CD8-positive, alpha-beta memory T cell (primary cell): ENCODE measurements around the gene TRERF1. TPM values are rescaled to one million over a fixed set of nuclear protein-coding genes. Genes with fewer than 3 reads are reported as not detected.
"Not testable (repeated sequence)": the region's sequence is repeated elsewhere in the genome, so short reads cannot be mapped to it uniquely, and the experiment has no call there.

ENCODE experiments used
- CTCF ChIA-PET: fragments of 350-600 bp; sonication (Branson Sonifier 250); formaldehyde crosslinking; loops from one replicate; lab custom pipeline; 2021; ENCODE audit warnings: antibody characterized with exemption; lab: Charles Lee
- POLR2A ChIA-PET: fragments of 350-600 bp; sonication (Branson Sonifier 250); formaldehyde crosslinking; loops from one replicate; lab custom pipeline; 2021; ENCODE audit warnings: antibody characterized with exemption; lab: Charles Lee
- DNase-seq, 5 donors: peaks; one replicate each; pipeline versions ENCODE4 v3.0.0 to v3.0.0-alpha.2; 2020 to 2022; ENCODE audit warnings: mixed read lengths in 1 of 5
- H3K27ac ChIP-seq: one replicate; pipeline ENCODE4 v1.7.0; 2013; ENCODE audit warnings: low read depth, mild to moderate bottlenecking, low read length, moderate library complexity
- H3K27me3 ChIP-seq: 2 replicates; pipeline ENCODE4 v1.7.0; 2013; ENCODE audit warnings: low read length, mild to moderate bottlenecking; ENCODE audit not compliant: insufficient read depth, poor library complexity, severe bottlenecking
- H3K36me3 ChIP-seq: 2 replicates; pipeline ENCODE4 v1.7.0; 2013; ENCODE audit warnings: mild to moderate bottlenecking, low read length, moderate library complexity; ENCODE audit not compliant: insufficient read depth
- H3K4me1 ChIP-seq: 2 replicates; pipeline ENCODE4 v1.7.0; 2013; ENCODE audit warnings: mild to moderate bottlenecking, low read length, moderate library complexity; ENCODE audit not compliant: insufficient read depth
- H3K4me3 ChIP-seq: 2 replicates; pipeline ENCODE4 v1.7.0; 2013; ENCODE audit warnings: mild to moderate bottlenecking, low read length
- H3K9me3 ChIP-seq: 2 replicates; pipeline ENCODE4 v1.7.0; 2013; ENCODE audit warnings: mild to moderate bottlenecking, low read length
- H3K27ac Mint-ChIP-seq, 8 donors: one replicate each; pipeline ENCODE4 v1.8.0; 2020 to 2021; ENCODE audit warnings: mixed read lengths in 8 of 8, mild to moderate bottlenecking in 6 of 8, inconsistent platforms in 3 of 8, moderate library complexity in 3 of 8
- H3K27me3 Mint-ChIP-seq, 2 donors: one replicate each; pipeline ENCODE4 v1.8.0; 2020 to 2021; ENCODE audit warnings: mixed read lengths in 2 of 2, mild to moderate bottlenecking in 1 of 2, moderate library complexity in 1 of 2
- H3K36me3 Mint-ChIP-seq, 3 donors: one replicate each; pipeline ENCODE4 v1.8.0; 2020 to 2021; ENCODE audit warnings: mixed read lengths in 3 of 3, inconsistent platforms in 1 of 3, mild to moderate bottlenecking in 1 of 3
- H3K4me1 Mint-ChIP-seq, 3 donors: one replicate each; pipeline ENCODE4 v1.8.0; 2020 to 2021; ENCODE audit warnings: mixed read lengths in 3 of 3, inconsistent platforms in 1 of 3, mild to moderate bottlenecking in 1 of 3
- H3K4me3 Mint-ChIP-seq, 7 donors: one replicate each; pipeline ENCODE4 v1.8.0; 2020 to 2021; ENCODE audit warnings: mixed read lengths in 7 of 7, mild to moderate bottlenecking in 6 of 7, moderate library complexity in 4 of 7, inconsistent platforms in 2 of 7
- H3K9me3 Mint-ChIP-seq, 5 donors: one replicate each; pipeline ENCODE4 v1.8.0; 2020 to 2022; ENCODE audit warnings: mixed read lengths in 5 of 5, mild to moderate bottlenecking in 3 of 5, moderate library complexity in 2 of 5, inconsistent platforms in 1 of 5
- polyA plus RNA-seq: library from polyadenylated mRNA; unstranded; fragments of 300-500 nt; fragmentation: Illumina TruSeq; gene quantifications from one replicate; pipeline ENCODE4 v1.2.3, GENCODE V29; 2021
- total RNA-seq, 2 experiments: library from RNA; stranded (reverse); gene quantifications; one replicate each; pipeline ENCODE4 v1.2.3, GENCODE V29; 2021

Gene TRERF1
- total and polyA plus RNA-seq, 3 experiments from 2014 or later, result 10.2 to 10.6 (median 10.3) TPM

DNA sequence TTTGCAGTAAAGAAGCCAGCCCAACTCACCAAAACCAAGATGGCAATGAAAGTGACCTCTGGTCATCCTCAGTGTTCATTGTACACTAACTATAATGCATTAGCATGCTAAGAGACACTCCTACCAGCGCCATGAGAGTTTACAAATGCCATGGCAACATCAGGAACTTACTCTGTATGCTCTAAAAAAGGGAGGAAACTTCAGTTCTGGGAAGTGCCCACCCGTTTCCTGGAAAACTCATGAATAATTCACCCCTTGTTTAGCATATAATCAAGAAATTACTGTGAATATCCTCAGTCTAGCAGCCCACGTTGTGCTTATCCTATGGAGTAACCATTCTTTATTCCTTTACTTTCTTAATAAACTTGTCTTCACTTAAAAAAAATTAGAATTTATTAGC is 19.4 kb upstream of the TRERF1 start:
- H3K4me3 ChIP-seq, result no peak overlapping the region
- peaks cover 0 to 14% (median 4%) of the 10 kb centered on the region in 3 donors for H3K36me3 Mint-ChIP-seq
- H3K9me3 Mint-ChIP-seq, result peaks cover 13 to 23% (median 15%) of the 10 kb centered on the region in 5 donors
- no peak overlapping the region for H3K27ac ChIP-seq
- peaks cover 3% of the 10 kb centered on the region for H3K9me3 ChIP-seq
- DNase-seq, result no peak
- ChIA-PET CTCF (no interaction called here), POLR2A (no interaction called here)
- no peak overlapping the region for H3K4me3 Mint-ChIP-seq
- no peaks in the 10 kb centered on the region for H3K27me3 ChIP-seq
- no peaks in the 10 kb centered on the region for H3K36me3 ChIP-seq
- no peak overlapping the region for H3K27ac Mint-ChIP-seq
- H3K4me1 ChIP-seq, result no peaks in the 10 kb centered on the region
- peaks cover 0 to 2% of the 10 kb centered on the region in 2 donors for H3K27me3 Mint-ChIP-seq
- no peaks in the 10 kb centered on the region for H3K4me1 Mint-ChIP-seq

GRCh38 chr6:42468273-42468672 is 16.5 kb upstream of the TRERF1 start:
- no peaks in the 10 kb centered on the region for H3K4me1 Mint-ChIP-seq
- H3K9me3 ChIP-seq, result peaks cover 3% of the 10 kb centered on the region
- DNase-seq, result no peak
- ChIA-PET CTCF (no interaction called here), POLR2A (no interaction called here)
- H3K27me3 Mint-ChIP-seq, result peaks cover 0 to 2% of the 10 kb centered on the region in 2 donors
- H3K27ac ChIP-seq, result no peak overlapping the region
- H3K4me1 ChIP-seq, result no peaks in the 10 kb centered on the region
- H3K4me3 ChIP-seq, result no peak overlapping the region
- no peaks in the 10 kb centered on the region for H3K36me3 ChIP-seq
- H3K9me3 Mint-ChIP-seq, result peaks cover 13 to 23% (median 15%) of the 10 kb centered on the region in 5 donors
- no peaks in the 10 kb centered on the region for H3K27me3 ChIP-seq
- no peak overlapping the region for H3K27ac Mint-ChIP-seq
- H3K4me3 Mint-ChIP-seq, result no peak overlapping the region
- peaks cover 0 to 14% (median 4%) of the 10 kb centered on the region in 3 donors for H3K36me3 Mint-ChIP-seq

DNA sequence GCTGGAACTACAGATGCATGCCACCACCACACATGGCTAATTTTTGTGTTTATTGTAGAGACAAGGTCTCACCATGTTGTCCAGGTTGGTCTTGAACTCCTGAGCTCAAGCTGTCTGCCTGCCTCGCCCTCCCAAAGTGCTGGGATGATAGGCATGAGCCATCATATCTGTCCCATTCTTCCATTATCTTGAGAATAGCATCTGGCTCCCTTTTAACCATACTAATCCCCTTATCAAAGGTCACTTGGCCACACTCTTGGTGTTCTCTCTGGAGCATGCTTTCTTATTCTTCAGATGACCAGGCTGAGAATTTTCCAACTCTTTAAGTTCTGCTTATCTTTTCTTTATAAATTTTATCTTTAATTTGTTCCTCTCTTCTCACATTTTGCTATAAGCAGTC is 15.9 kb upstream of the TRERF1 start:
- no peak overlapping the region for H3K27ac ChIP-seq
- Mint-ChIP-seq H3K36me3 (peaks cover 0 to 14% (median 4%) of the 10 kb centered on the region in 3 donors), H3K4me1 (no peaks in the 10 kb centered on the region), H3K27ac (no peak overlapping the region), H3K9me3 (peaks cover 13 to 23% (median 15%) of the 10 kb centered on the region in 5 donors), H3K4me3 (no peak overlapping the region), H3K27me3 (peaks cover 0 to 2% of the 10 kb centered on the region in 2 donors)
- ChIA-PET POLR2A (no interaction called here), CTCF (no interaction called here)
- H3K36me3 ChIP-seq, result no peaks in the 10 kb centered on the region
- peaks cover 3% of the 10 kb centered on the region for H3K9me3 ChIP-seq
- no peaks in the 10 kb centered on the region for H3K27me3 ChIP-seq
- no peak for DNase-seq
- H3K4me3 ChIP-seq, result no peak overlapping the region
- no peaks in the 10 kb centered on the region for H3K4me1 ChIP-seq

DNA sequence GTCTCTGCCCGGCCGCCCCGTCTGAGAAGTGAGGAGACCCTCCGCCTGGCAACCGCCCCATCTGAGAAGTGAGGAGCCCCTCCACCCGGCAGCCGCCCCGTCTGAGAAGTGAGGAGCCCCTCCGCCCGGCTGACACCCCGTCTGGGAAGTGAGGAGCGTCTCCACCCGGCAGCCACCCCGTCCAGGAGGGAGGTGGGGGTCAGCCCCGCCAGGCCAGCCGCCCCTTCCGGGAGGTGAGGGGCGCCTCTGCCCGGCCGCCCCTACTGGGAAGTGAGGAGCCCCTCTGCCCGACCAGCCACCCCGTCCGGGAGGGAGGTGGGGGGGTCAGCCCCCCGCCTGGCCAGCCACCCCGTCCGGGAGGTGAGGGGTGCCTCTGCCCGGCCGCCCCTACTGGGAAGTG is 14.7 kb upstream of the TRERF1 start:
- H3K4me1 ChIP-seq, result not testable (repeated sequence)

DNA sequence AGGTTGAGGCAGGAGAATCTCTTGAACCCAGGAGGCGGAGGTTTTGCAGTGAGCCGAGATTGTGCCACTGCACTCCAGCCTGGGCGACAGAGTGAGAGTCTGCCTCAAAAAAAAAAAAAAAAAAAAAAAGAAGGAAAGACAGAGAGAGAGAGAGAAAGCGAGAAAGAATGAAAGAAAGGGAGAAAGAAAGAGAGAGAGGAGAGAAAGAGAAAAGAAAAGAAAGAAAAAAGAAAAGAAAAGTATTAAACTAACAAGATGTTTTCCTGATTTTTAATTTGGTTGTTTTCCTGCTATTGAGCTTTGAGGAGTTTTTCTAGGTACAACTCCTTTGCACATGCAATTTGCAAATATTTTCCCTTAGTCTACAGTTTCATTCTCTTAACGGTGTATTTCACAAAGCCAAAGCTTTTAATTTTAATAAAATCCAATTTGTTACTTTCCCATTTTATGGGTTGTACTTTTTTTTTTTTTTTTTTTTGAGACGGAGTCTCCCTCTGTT is 10.8 kb upstream of the TRERF1 start:
- CTCF ChIA-PET, result no interaction called here
- no peak overlapping the region for H3K4me3 ChIP-seq
- no peaks in the 10 kb centered on the region for H3K27me3 ChIP-seq
- H3K4me1 ChIP-seq, result no peaks in the 10 kb centered on the region
- Mint-ChIP-seq H3K4me3 (no peak overlapping the region), H3K9me3 (peaks cover 0 to under 1% (median 0%) of the 10 kb centered on the region in 5 donors), H3K27ac (no peak overlapping the region), H3K27me3 (no peaks in the 10 kb centered on the region), H3K4me1 (no peaks in the 10 kb centered on the region), H3K36me3 (no peaks in the 10 kb centered on the region)
- no peaks in the 10 kb centered on the region for H3K9me3 ChIP-seq
- H3K27ac ChIP-seq, result no peak overlapping the region
- POLR2A ChIA-PET, result no interaction called here
- DNase-seq, result no peak
- H3K36me3 ChIP-seq, result no peaks in the 10 kb centered on the region

More for the DNA sequence above, 14.7 kb upstream of the TRERF1 start:
- H3K4me3 ChIP-seq, POLR2A ChIA-PET, H3K36me3 ChIP-seq, DNase-seq, H3K9me3 ChIP-seq, H3K27me3 Mint-ChIP-seq, H3K4me3 Mint-ChIP-seq, H3K27ac ChIP-seq, H3K27ac Mint-ChIP-seq, H3K4me1 Mint-ChIP-seq, H3K27me3 ChIP-seq, CTCF ChIA-PET: not testable (repeated sequence)
- Mint-ChIP-seq H3K9me3 (peaks cover 13 to 23% (median 15%) of the 10 kb centered on the region in 5 donors), H3K36me3 (peaks cover 0 to 14% (median 4%) of the 10 kb centered on the region in 3 donors)

DNA sequence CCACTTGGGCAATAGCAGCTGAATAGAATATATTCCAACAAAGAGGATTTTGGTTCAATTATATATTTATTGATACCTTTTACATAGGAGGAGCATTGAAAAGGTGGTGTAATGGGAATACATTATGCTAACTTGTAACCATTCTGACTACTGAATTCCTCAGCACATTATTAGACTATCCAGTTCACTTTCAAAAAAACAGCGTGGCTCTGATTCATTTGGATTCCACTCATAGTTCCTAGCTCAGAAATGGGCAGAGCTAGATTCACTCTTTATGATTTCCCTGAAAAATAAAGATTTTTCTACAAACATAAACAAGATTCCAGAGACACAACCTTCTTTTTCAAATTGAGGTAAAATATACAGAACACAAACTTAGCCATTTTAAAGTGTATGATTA is 9.2 kb upstream of the TRERF1 start:
- Mint-ChIP-seq H3K4me1 (peaks cover 0 to 3% (median 0%) of the 10 kb centered on the region in 3 donors), H3K27me3 (no peaks in the 10 kb centered on the region), H3K4me3 (no peak overlapping the region), H3K36me3 (no peaks in the 10 kb centered on the region), H3K27ac (no peak overlapping the region), H3K9me3 (no peaks in the 10 kb centered on the region)
- ChIA-PET POLR2A (no interaction called here), CTCF (interaction anchor here (0.7 kb wide), 1 partner anchor 13 kb away, joined by 3 read pairs; no protein-coding TSS in a partner anchor)
- H3K4me1 ChIP-seq, result no peaks in the 10 kb centered on the region
- no peak for DNase-seq
- H3K9me3 ChIP-seq, result no peaks in the 10 kb centered on the region
- no peak overlapping the region for H3K4me3 ChIP-seq
- H3K27ac ChIP-seq, result no peak overlapping the region
- no peaks in the 10 kb centered on the region for H3K27me3 ChIP-seq
- H3K36me3 ChIP-seq, result no peaks in the 10 kb centered on the region

DNA sequence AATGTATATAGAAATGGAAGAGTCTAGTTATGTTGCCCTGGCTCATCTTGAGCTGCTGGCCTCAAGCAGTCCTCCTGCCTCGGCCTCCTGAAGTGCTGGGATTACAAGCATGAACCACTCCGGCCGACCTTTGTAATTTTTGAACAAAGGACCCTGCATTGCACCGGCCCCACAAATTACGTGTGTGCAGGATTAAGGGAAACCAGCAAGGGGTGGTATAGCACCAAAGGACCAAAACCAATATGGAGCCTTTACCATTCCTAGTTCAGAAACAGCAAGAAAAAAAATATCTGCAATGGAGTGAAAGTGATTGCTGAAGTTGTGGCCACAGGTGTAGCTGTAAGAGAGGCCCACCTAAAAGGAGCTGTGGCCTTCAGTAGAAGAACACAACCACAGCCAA is 8.2 kb upstream of the TRERF1 start:
- no peak overlapping the region for H3K27ac ChIP-seq
- H3K9me3 ChIP-seq, result no peaks in the 10 kb centered on the region
- DNase-seq, result no peak
- no peaks in the 10 kb centered on the region for H3K9me3 Mint-ChIP-seq
- no peak overlapping the region for H3K27ac Mint-ChIP-seq
- H3K4me1 Mint-ChIP-seq, result peaks cover 0 to 3% (median 0%) of the 10 kb centered on the region in 3 donors
- no peak overlapping the region for H3K4me3 Mint-ChIP-seq
- H3K27me3 Mint-ChIP-seq, result no peaks in the 10 kb centered on the region
- ChIA-PET POLR2A (no interaction called here), CTCF (no interaction called here)
- no peaks in the 10 kb centered on the region for H3K27me3 ChIP-seq
- H3K36me3 Mint-ChIP-seq, result no peaks in the 10 kb centered on the region
- no peaks in the 10 kb centered on the region for H3K4me1 ChIP-seq
- no peak overlapping the region for H3K4me3 ChIP-seq
- no peaks in the 10 kb centered on the region for H3K36me3 ChIP-seq

DNA sequence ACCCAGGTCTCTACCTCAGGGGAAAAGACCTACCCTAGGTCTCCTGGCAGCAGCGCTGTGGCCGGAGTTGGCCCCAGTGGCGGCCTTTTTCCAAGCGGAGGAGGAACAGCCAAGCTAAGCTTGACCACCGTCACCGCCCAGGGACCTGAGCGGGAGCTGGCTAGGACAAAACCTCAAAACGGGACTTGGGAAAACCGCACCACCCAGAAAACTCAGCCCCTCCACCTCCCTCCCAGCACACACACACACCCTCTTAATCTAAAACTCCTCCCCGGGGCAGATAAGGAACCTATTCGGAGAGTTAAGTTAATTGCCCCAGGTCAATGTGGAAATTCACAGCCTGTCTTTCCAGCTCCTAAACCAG is 2.7 kb upstream of the TRERF1 start:
- H3K27me3 Mint-ChIP-seq, result no peaks in the 10 kb centered on the region
- Histone ChIP-seq H3K4me1 (peaks cover 12% of the 10 kb centered on the region), H3K27ac (no peak overlapping the region), H3K36me3 (no peaks in the 10 kb centered on the region), H3K27me3 (no peaks in the 10 kb centered on the region), H3K4me3 (no peak overlapping the region), H3K9me3 (no peaks in the 10 kb centered on the region)
- peak overlapping the region; percentile 86 to 100 (median 93) for H3K4me3 Mint-ChIP-seq
- ChIA-PET POLR2A (interaction anchor here (0.6 to 7.5 kb wide), 2 partner anchors 64 to 76 kb away, joined by 3 to 50 read pairs; no protein-coding TSS in a partner anchor), CTCF (interaction anchor here (1.1 to 2.4 kb wide), 4 partner anchors 13 to 93 kb away, joined by 3 to 9 read pairs (median 4); no protein-coding TSS in a partner anchor)
- DNase-seq, result no peak
- peak overlapping the region in 5 of 8 donors; percentile 17 to 96 (median 77) for H3K27ac Mint-ChIP-seq
- peaks cover 18 to 29% (median 20%) of the 10 kb centered on the region in 3 donors for H3K4me1 Mint-ChIP-seq
- no peaks in the 10 kb centered on the region for H3K9me3 Mint-ChIP-seq
- peaks cover 0 to 25% (median 2%) of the 10 kb centered on the region in 3 donors for H3K36me3 Mint-ChIP-seq
